Smooth muscle cell (in vitro differentiated cells): ENCODE measurements around the gene JAML. TPM values are rescaled to one million over a fixed set of nuclear protein-coding genes. Genes with fewer than 3 reads are reported as not detected.

Source experiments
- DNase-seq: peaks from one replicate; lab custom pipeline; 2025; ENCODE audit not compliant: unreplicated experiment; lab: John Stamatoyannopoulos, UW
- H2AFZ ChIP-seq: fragments of 200-600 bp; sonication (generic); 2 replicates; pipeline ENCODE4 v1.6.0; 2016; ENCODE audit warnings: antibody characterized with exemption, low read depth, mild to moderate bottlenecking
- H3F3A ChIP-seq: fragments of 200-600 bp; sonication (generic); 2 replicates; pipeline ENCODE4 v1.6.0; 2017; ENCODE audit warnings: antibody characterized with exemption, low read depth
- H3K27ac ChIP-seq: fragments of 200-600 bp; sonication (generic); 2 replicates; pipeline ENCODE4 v1.5.1; 2016; ENCODE audit warnings: low read depth, mild to moderate bottlenecking
- H3K27me3 ChIP-seq: fragments of 200-600 bp; sonication (generic); 2 replicates; pipeline ENCODE4 v1.6.1; 2016; ENCODE audit warnings: low read depth, mild to moderate bottlenecking
- H3K36me3 ChIP-seq: fragments of 200-600 bp; sonication (generic); 2 replicates; pipeline ENCODE4 v1.5.1; 2016; ENCODE audit warnings: low read depth
- H3K4me1 ChIP-seq: fragments of 200-600 bp; sonication (generic); 2 replicates; pipeline ENCODE4 v1.5.1; 2016; ENCODE audit warnings: low read depth
- H3K4me2 ChIP-seq: fragments of 200-600 bp; sonication (generic); 2 replicates; pipeline ENCODE4 v1.6.0; 2016; ENCODE audit warnings: mild to moderate bottlenecking
- H3K4me3 ChIP-seq: fragments of 200-600 bp; sonication (generic); 2 replicates; pipeline ENCODE4 v1.5.1; 2016; ENCODE audit warnings: mild to moderate bottlenecking
- H3K79me2 ChIP-seq: fragments of 200-600 bp; sonication (generic); 2 replicates; pipeline ENCODE4 v1.6.0; 2016; ENCODE audit warnings: low read depth, mild to moderate bottlenecking
- H3K9ac ChIP-seq: fragments of 200-600 bp; sonication (generic); 2 replicates; pipeline ENCODE4 v1.6.0; 2016; ENCODE audit warnings: low read depth
- H3K9me3 ChIP-seq: fragments of 200-600 bp; sonication (generic); replicated peaks from 2 replicates; pipeline ENCODE4 v1.5.1; 2016; ENCODE audit warnings: low read depth
- H4K20me1 ChIP-seq: fragments of 200-600 bp; sonication (generic); 2 replicates; pipeline ENCODE4 v1.6.0; 2016; ENCODE audit warnings: low read depth
- whole genome bisulfite sequencing: methylation state at CpG from one replicate; pipeline ENCODE4 v1.1.7; 2016; ENCODE audit warnings: low lambda C conversion rate; 5-methylcytosine and 5-hydroxymethylcytosine counted together
- polyA plus RNA-seq: library from polyadenylated mRNA; unstranded; fragments of >200 nt; fragmentation: Nextera tagmentation; extraction: Ambion mirVana; gene quantifications from 2 replicates; pipeline ENCODE4 v1.2.1, GENCODE V29; 2016
- total RNA-seq: library from RNA; depleted of rRNA; stranded (reverse); fragments of >200 nt; gene quantifications from 2 replicates; pipeline ENCODE4 v1.2.3, GENCODE V29; 2014
- TF ChIP-seq, protein P1 (sequence below): fragments of 200-600 bp; sonication (generic); IDR thresholded peaks from 2 replicates; pipeline ENCODE4 v1.5.1; 2017; ENCODE audit warnings: borderline replicate concordance, mild to moderate bottlenecking, antibody characterized with exemption; ENCODE audit not compliant: insufficient read depth, poor library complexity, severe bottlenecking

Gene JAML
- total and polyA plus RNA-seq, 2 experiments from 2014 or later = not detected

DNA sequence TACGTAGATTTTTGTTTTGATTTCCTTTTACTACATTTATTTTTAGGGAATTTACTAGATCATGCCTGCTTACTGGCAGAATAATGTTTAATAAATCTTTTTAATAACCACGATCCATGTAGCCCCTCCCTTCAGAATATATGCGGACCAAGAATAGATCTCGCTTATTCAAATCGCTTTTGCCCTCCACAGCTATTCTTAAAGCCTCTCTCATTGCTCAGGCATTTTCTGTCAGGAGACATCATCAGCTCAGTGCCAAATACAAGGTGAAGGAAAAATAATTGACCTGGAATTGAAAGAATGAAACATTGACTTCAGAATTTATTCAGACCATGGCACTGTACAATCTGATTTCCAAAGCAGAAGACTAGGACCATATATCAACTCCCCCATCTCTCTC lies 10.0 kb upstream of the JAML start:
- Histone ChIP-seq H3K4me3 (no peak overlapping the region), H3F3A (no peaks in the 10 kb centered on the region), H3K36me3 (no peaks in the 10 kb centered on the region), H3K27me3 (peaks cover 29% of the 10 kb centered on the region), H2AFZ (no peak overlapping the region), H3K4me1 (no peaks in the 10 kb centered on the region), H3K4me2 (no peak overlapping the region), H3K27ac (no peak overlapping the region), H3K9ac (no peak overlapping the region), H3K9me3 (no peaks in the 10 kb centered on the region), H4K20me1 (no peaks in the 10 kb centered on the region), H3K79me2 (no peaks in the 10 kb centered on the region)
- no peak for DNase-seq
- 92% methylated on average over 5 of the region's 5 CpGs for WGBS
- TF ChIP-seq, protein P1, sequence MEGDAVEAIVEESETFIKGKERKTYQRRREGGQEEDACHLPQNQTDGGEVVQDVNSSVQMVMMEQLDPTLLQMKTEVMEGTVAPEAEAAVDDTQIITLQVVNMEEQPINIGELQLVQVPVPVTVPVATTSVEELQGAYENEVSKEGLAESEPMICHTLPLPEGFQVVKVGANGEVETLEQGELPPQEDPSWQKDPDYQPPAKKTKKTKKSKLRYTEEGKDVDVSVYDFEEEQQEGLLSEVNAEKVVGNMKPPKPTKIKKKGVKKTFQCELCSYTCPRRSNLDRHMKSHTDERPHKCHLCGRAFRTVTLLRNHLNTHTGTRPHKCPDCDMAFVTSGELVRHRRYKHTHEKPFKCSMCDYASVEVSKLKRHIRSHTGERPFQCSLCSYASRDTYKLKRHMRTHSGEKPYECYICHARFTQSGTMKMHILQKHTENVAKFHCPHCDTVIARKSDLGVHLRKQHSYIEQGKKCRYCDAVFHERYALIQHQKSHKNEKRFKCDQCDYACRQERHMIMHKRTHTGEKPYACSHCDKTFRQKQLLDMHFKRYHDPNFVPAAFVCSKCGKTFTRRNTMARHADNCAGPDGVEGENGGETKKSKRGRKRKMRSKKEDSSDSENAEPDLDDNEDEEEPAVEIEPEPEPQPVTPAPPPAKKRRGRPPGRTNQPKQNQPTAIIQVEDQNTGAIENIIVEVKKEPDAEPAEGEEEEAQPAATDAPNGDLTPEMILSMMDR = no peak

DNA sequence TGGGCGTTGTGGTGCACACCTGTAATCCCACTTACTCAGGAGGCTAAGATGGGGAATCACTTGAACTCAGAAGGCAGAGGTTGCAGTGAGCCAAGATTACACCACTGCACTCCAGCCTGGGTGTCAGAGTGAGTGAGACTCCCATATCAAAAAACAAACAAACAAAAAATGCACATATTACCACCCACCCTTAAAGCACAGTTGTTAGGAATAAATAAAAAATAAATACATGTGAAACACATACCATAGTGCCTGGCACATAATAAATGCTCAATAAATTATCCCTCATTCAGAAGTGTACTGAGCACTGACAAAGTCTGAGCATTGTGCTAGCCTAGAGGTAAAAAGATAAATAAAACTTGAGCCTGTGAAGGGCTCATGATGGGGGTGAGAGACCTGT lies 9.0 kb upstream of the JAML start:
- H3K9ac ChIP-seq = no peak overlapping the region
- H3K4me1 ChIP-seq = no peaks in the 10 kb centered on the region
- peak overlapping the region; percentile 35 for H3K27ac ChIP-seq
- no peak overlapping the region for H2AFZ ChIP-seq
- H4K20me1 ChIP-seq = no peaks in the 10 kb centered on the region
- 73% methylated on average over 1 of the region's 1 CpG for WGBS
- no peak overlapping the region for H3K4me2 ChIP-seq
- H3K36me3 ChIP-seq = no peaks in the 10 kb centered on the region
- peaks cover 29% of the 10 kb centered on the region for H3K27me3 ChIP-seq
- no peaks in the 10 kb centered on the region for H3K9me3 ChIP-seq
- no peaks in the 10 kb centered on the region for H3F3A ChIP-seq
- H3K79me2 ChIP-seq = no peaks in the 10 kb centered on the region
- no peak for DNase-seq
- no peak overlapping the region for H3K4me3 ChIP-seq
- TF ChIP-seq, protein P1 = no peak

DNA sequence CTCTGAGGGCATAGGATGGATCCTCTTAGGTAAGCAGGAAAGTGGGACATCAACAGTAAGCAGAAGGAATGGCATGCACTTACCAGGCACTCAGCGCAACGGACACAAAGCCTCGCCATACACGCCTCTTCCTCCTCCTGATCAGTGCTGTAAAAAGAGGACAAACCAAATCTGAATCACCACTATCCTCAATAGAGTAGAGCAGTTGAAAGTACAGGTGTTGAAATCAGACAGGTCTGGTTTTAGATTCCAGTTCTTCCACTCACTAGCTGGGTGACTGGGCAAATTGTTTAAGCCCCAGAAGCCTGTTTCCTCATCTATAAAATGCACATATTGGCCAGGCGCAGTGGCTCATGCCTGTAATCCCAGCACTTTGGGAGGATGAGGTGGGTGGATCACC lies 8.6 kb upstream of the JAML start:
- no peak overlapping the region for H2AFZ ChIP-seq
- H3K36me3 ChIP-seq = no peaks in the 10 kb centered on the region
- no peak overlapping the region for H3K4me2 ChIP-seq
- H3K27ac ChIP-seq = peak overlapping the region; percentile 35
- H3K79me2 ChIP-seq = no peaks in the 10 kb centered on the region
- H3K4me1 ChIP-seq = no peaks in the 10 kb centered on the region
- no peak for DNase-seq
- H3K27me3 ChIP-seq = peaks cover 32% of the 10 kb centered on the region
- H3F3A ChIP-seq = no peaks in the 10 kb centered on the region
- no peak overlapping the region for H3K4me3 ChIP-seq
- no peaks in the 10 kb centered on the region for H4K20me1 ChIP-seq
- no peak overlapping the region for H3K9ac ChIP-seq
- no peaks in the 10 kb centered on the region for H3K9me3 ChIP-seq
- WGBS = 76% methylated on average over 5 of the region's 5 CpGs
- TF ChIP-seq, protein P1 = no peak

DNA sequence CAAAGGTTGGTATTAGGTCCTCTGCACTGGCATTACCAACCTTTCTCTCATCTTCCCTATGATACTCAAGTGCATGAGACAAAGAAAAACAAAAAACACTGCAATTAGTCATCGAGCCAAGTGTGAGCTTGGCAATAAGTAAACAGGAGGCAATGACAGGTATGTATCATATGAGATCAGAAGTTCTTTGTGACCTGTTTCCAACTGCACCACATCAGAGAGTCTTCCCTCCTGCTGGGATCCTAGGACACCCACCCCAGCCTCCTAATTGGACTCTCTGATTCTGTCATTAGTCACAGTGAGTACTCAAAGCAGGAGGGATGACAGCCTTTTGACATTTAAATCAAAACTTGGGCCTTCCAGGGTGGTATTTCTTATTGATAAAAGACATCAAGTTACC lies 7.8 kb upstream of the JAML start:
- peaks cover 39% of the 10 kb centered on the region for H3K27me3 ChIP-seq
- no peak overlapping the region for H3K27ac ChIP-seq
- H3K9ac ChIP-seq = no peak overlapping the region
- no peaks in the 10 kb centered on the region for H3K4me1 ChIP-seq
- H4K20me1 ChIP-seq = no peaks in the 10 kb centered on the region
- no peaks in the 10 kb centered on the region for H3K9me3 ChIP-seq
- DNase-seq = no peak
- 67% methylated on average over 1 of the region's 1 CpG for WGBS
- H3K4me3 ChIP-seq = no peak overlapping the region
- no peak overlapping the region for H2AFZ ChIP-seq
- TF ChIP-seq, protein P1 = no peak
- H3K36me3 ChIP-seq = no peaks in the 10 kb centered on the region
- H3F3A ChIP-seq = no peaks in the 10 kb centered on the region
- H3K79me2 ChIP-seq = no peaks in the 10 kb centered on the region
- no peak overlapping the region for H3K4me2 ChIP-seq
